GM12878 (cell line): Measurements from ENCODE around the gene OR2V1. TPM values are rescaled to one million over a fixed set of nuclear protein-coding genes. Genes with fewer than 3 reads are reported as not detected.

ENCODE experiments used
- ATAC-seq: fragments of 200-7000 bp; cut with Tn5 transposase; 3 replicates; pipeline ENCODE4 v1.9.1; 2020; ENCODE audit warnings: mild to moderate bottlenecking, moderate library complexity
- BruUV-seq: library from RNA; stranded (reverse); fragments of 400-500 nt; replicated peaks from 2 replicates; lab custom pipeline; 2021; lab: Mats Ljungman, UMichigan
- CTCF ChIA-PET: fragments of 300-600 bp; sonication (Branson Sonifier 250); formaldehyde crosslinking; extraction: SDS; loops from one replicate; lab custom pipeline; 2021; ENCODE audit warnings: inconsistent platforms; lab: Yijun Ruan, JAX
- POLR2A ChIA-PET: fragments of 350-600 bp; formaldehyde crosslinking; extraction: SDS; loops from one replicate; lab custom pipeline; 2021; ENCODE audit warnings: inconsistent platforms; lab: Charles Lee
- RAD21 ChIA-PET: fragments of 300-600 bp; sonication (Branson Sonifier 250); formaldehyde crosslinking; loops from one replicate; lab custom pipeline; 2023; ENCODE audit warnings: antibody characterized with exemption; ENCODE audit not compliant: unreplicated experiment; lab: Charles Lee
- SMC1A ChIA-PET: fragments of 300-600 bp; sonication (Branson Sonifier 250); formaldehyde crosslinking; loops from one replicate; lab custom pipeline; 2023; ENCODE audit not compliant: unreplicated experiment, uncharacterized antibody; lab: Charles Lee
- DNase-seq: peaks from one replicate; pipeline ENCODE4 v3.0.0-alpha.2; 2011; ENCODE audit warnings: low read depth, low spot score
- FAIRE-seq: peaks from 3 replicates; lab custom pipeline; 2011; peaks lifted over from hg19 to GRCh38; lab: Jason Lieb, UNC
- H2AFZ ChIP-seq: 2 replicates; pipeline ENCODE4 v1.6.0; 2011; ENCODE audit warnings: low read depth, low read length, control low read depth; ENCODE audit not compliant: control insufficient read depth
- H3K27ac ChIP-seq: 2 replicates; pipeline ENCODE4 v1.5.1; 2011; ENCODE audit warnings: control low read depth; ENCODE audit not compliant: control insufficient read depth, insufficient read depth
- H3K27me3 ChIP-seq, 2 experiments: replicated peaks in 1 of 2; 2 replicates each; pipeline versions ENCODE4 v1.6.0 to v1.6.1; 2011; ENCODE audit warnings: low read length in 1 of 2; ENCODE audit not compliant: control insufficient read depth in 2 of 2, insufficient read depth in 2 of 2
- H3K36me3 ChIP-seq, 2 experiments: 2 replicates each; pipeline ENCODE4 v1.5.1; 2011; ENCODE audit warnings: low read length in 1 of 2; ENCODE audit not compliant: control insufficient read depth in 2 of 2, insufficient read depth in 2 of 2
- H3K4me1 ChIP-seq: 2 replicates; pipeline ENCODE4 v1.6.1; 2011; ENCODE audit warnings: mild to moderate bottlenecking, low read length, moderate library complexity, mixed read lengths; ENCODE audit not compliant: control insufficient read depth, insufficient read depth
- H3K4me2 ChIP-seq: 2 replicates; pipeline ENCODE4 v1.6.0; 2011; ENCODE audit warnings: control low read depth; ENCODE audit not compliant: control insufficient read depth, insufficient read depth
- H3K4me3 ChIP-seq: fragments of 200-600 bp; sonication (generic); 2 replicates; pipeline ENCODE4 v1.5.1; 2016
- H3K79me2 ChIP-seq: 2 replicates; pipeline ENCODE4 v1.6.0; 2011; ENCODE audit warnings: low read length; ENCODE audit not compliant: control insufficient read depth, insufficient read depth
- H3K9ac ChIP-seq: 2 replicates; pipeline ENCODE4 v1.8.0; 2011; ENCODE audit warnings: low read length, control low read depth, mixed read lengths; ENCODE audit not compliant: control insufficient read depth, insufficient read depth
- H3K9me3 ChIP-seq: replicated peaks from 3 replicates; pipeline ENCODE4 v1.5.1; 2011; ENCODE audit warnings: mild to moderate bottlenecking, low read length; ENCODE audit not compliant: control insufficient read depth, insufficient read depth
- H4K20me1 ChIP-seq: 2 replicates; pipeline ENCODE4 v1.6.0; 2011; ENCODE audit not compliant: control insufficient read depth, insufficient read depth
- BHLHE40 ChIP-seq, 2 experiments: fragments of 450-650 bp in 1 of 2; IDR thresholded peaks; 2 replicates each; pipeline ENCODE4 v1.6.1; 2011 to 2017; ENCODE audit warnings: low read depth in 2 of 2, borderline replicate concordance in 1 of 2, improper control_type of control experiment in 1 of 2, low read length in 1 of 2, mild to moderate bottlenecking in 1 of 2
- CHD4 ChIP-seq: fragments of 200-600 bp; sonication (generic); IDR thresholded peaks from 2 replicates; pipeline ENCODE4 v1.6.1; 2016; ENCODE audit warnings: mild to moderate bottlenecking
- FOXM1 ChIP-seq: IDR thresholded peaks from 2 replicates; pipeline ENCODE4 v1.6.1; 2012; ENCODE audit warnings: low read depth, mild to moderate bottlenecking, inconsistent platforms, low read length, moderate library complexity
- HDAC6 ChIP-seq: fragments of 200-600 bp; sonication (generic); IDR thresholded peaks from one replicate; pipeline ENCODE4 v1.8.0; 2017; ENCODE audit warnings: antibody characterized with exemption; ENCODE audit not compliant: unreplicated experiment
- NBN ChIP-seq: fragments of 450-650 bp; IDR thresholded peaks from 2 replicates; pipeline ENCODE4 v1.6.1; 2016
- SREBF1 ChIP-seq: IDR thresholded peaks from 2 replicates; pipeline ENCODE4 v1.6.1; 2012; ENCODE audit warnings: mild to moderate bottlenecking, low read length
- ZNF24 ChIP-seq: fragments of 450-650 bp; IDR thresholded peaks from 2 replicates; pipeline ENCODE4 v1.6.1; 2017; ENCODE audit warnings: antibody characterized with exemption, mild to moderate bottlenecking
- WGBS: methylation state at CpG from one replicate; pipeline ENCODE4 v1.1.6; 2016; ENCODE audit warnings: low lambda C conversion rate; ENCODE audit not compliant: insufficient replicate concordance, insufficient coverage; ENCODE audit errors: missing lambda C conversion rate; 5-methylcytosine and 5-hydroxymethylcytosine counted together
- in situ Hi-C: fragments of 300-500 bp; cut with MboI; formaldehyde crosslinking; loops from 9 replicates; pipeline ENCODE4 v1.14.3; 2018; ENCODE audit warnings: mixed read lengths
- intact Hi-C: fragments of 100-400 bp; cut with micrococcal nuclease; formaldehyde crosslinking; loops from one replicate; pipeline ENCODE4 v1.14.2; 2022; ENCODE audit not compliant: unreplicated experiment
- polyA plus RNA-seq, 11 experiments: library from polyadenylated mRNA; depleted of rRNA in 4 of 11; unstranded in 6 of 11; stranded (reverse) in 5 of 11; fragments of >200 nt; fragmentation: Nextera tagmentation in 4 of 11; fragmentation: Illumina TruSeq in 1 of 11; extraction: Ambion mirVana in 4 of 11; extraction: Trizol in 1 of 11; gene quantifications; 1 replicate in 1 of 11; 2 replicates in 10 of 11; pipeline versions ENCODE4 v1.2.1 to v1.2.3, GENCODE V29; 2011 to 2016; ENCODE audit warnings: inconsistent platforms in 2 of 11, missing spikeins in 2 of 11, low read depth in 1 of 11
- total RNA-seq, 4 experiments: library from RNA; depleted of rRNA in 3 of 4; stranded (reverse); fragments of >200 nt in 3 of 4; fragmentation: Illumina TruSeq in 1 of 4; extraction: Trizol in 1 of 4; gene quantifications; 2 replicates each; pipeline versions ENCODE4 v1.2.1 to v1.2.3, GENCODE V29; 2013 to 2021

Gene OR2V1
- total and polyA plus RNA-seq, 10 of the 15 experiments (the other 5 are each of a cell fraction or from before 2014, with no cell fraction given) = 0.20 to 4.4 TPM; not detected in 8

- RAD21 ChIA-PET = interaction anchor here (0.8 kb wide), 1 partner anchor 25 kb away, joined by 3 read pairs; no protein-coding TSS in a partner anchor
- no peak for DNase-seq
- no peak overlapping the region for H3K27ac ChIP-seq
- H2AFZ ChIP-seq = no peak overlapping the region
- TF ChIP-seq HDAC6 (no peak), ZNF24 (no peak), NBN (no peak), FOXM1 (no peak), SREBF1 (no peak), BHLHE40 (IDR thresholded peaks at IDR 0.05; ENCODE audit: borderline replicate concordance in 1 of 2, low read depth in 2 of 2, low read length in 1 of 2) (no peak), CHD4 (no peak)
- TF ChIP-seq, all 136 proteins: peak for 0
- ATAC-seq = no peak
- no peak overlapping the region for H3K9ac ChIP-seq
- BruUV-seq = no TSS peak
- H3K4me1 ChIP-seq = peaks cover 35% of the 10 kb centered on the region
- in situ Hi-C loops (loop anchor here (5.0 kb wide), 1 partner anchor 362 kb away; the partner anchor contains the start of gene MGAT1), intact Hi-C loops (no loop called here)
- FAIRE-seq = peak; percentile 72
- ChIA-PET SMC1A (interaction anchor here (1.1 to 1.4 kb wide), 3 partner anchors 14 to 305 kb away, joined by 3 to 4 read pairs (median 3); no protein-coding TSS in a partner anchor), POLR2A (no interaction called here), CTCF (interaction anchor here (1.4 to 1.8 kb wide), 3 partner anchors 9 to 380 kb away, joined by 4 to 7 read pairs (median 5); no protein-coding TSS in a partner anchor)
- no peak overlapping the region; the same call in 1 of the 2 replicates for H3K4me2 ChIP-seq
- H3K4me3 ChIP-seq = no peak overlapping the region
- H3K9me3 ChIP-seq = no peaks in the 10 kb centered on the region
- H4K20me1 ChIP-seq = no peaks in the 10 kb centered on the region
- H3K36me3 ChIP-seq = no peaks in the 10 kb centered on the region
- no peaks in the 10 kb centered on the region for H3K27me3 ChIP-seq
- 73% methylated on average over 41 of the region's 52 CpGs for WGBS
- no peaks in the 10 kb centered on the region for H3K79me2 ChIP-seq
Measured at GRCh38 chr5:181164076-181164952, 33.3 kb upstream of the OR2V1 start.
